IMR-90 (cell line): Measurements from ENCODE around the gene TM9SF4. TPM values are rescaled to one million over a fixed set of nuclear protein-coding genes. Genes with fewer than 3 reads are reported as not detected.

Source experiments
- ATAC-seq: fragments of 200-7000 bp; cut with Tn5 transposase; 2 replicates; pipeline ENCODE4 v1.9.1; 2020; ENCODE audit warnings: low read depth, mild to moderate bottlenecking, moderate library complexity
- BruUV-seq: library from RNA; stranded (reverse); fragments of 400-500 nt; replicated peaks from 2 replicates; lab custom pipeline; 2021; lab: Mats Ljungman, UMichigan
- CTCF ChIA-PET: fragments of 300-600 bp; formaldehyde crosslinking; extraction: SDS; loops from one replicate; lab custom pipeline; 2021; ENCODE audit warnings: antibody characterized with exemption; lab: Yijun Ruan, JAX
- POLR2A ChIA-PET: fragments of 300-600 bp; sonication (Branson Sonifier 250); formaldehyde crosslinking; loops from one replicate; lab custom pipeline; 2022; ENCODE audit warnings: antibody characterized with exemption; ENCODE audit not compliant: unreplicated experiment; lab: Charles Lee
- DNase-seq: peaks from one replicate; pipeline ENCODE4 v3.0.0; 2013
- H2AFZ ChIP-seq: replicated peaks from 2 replicates; pipeline ENCODE3; 2013; ENCODE audit warnings: low read length, mild to moderate bottlenecking; ENCODE audit not compliant: poor library complexity
- H2AK5ac ChIP-seq: 2 replicates; pipeline ENCODE4 v1.6.1; 2013; ENCODE audit warnings: low read depth, low read length, inconsistent platforms
- H2AK9ac ChIP-seq: replicated peaks from 2 replicates; pipeline ENCODE3; 2013; ENCODE audit warnings: mild to moderate bottlenecking, low read depth, low read length, moderate library complexity; ENCODE audit not compliant: poor library complexity
- H2BK120ac ChIP-seq: 2 replicates; pipeline ENCODE4 v1.6.1; 2013; ENCODE audit warnings: low read depth, low read length, inconsistent platforms
- H2BK15ac ChIP-seq: 3 replicates; pipeline ENCODE4 v1.6.1; 2013; ENCODE audit warnings: low read depth, low read length, inconsistent platforms
- H2BK20ac ChIP-seq: 2 replicates; pipeline ENCODE4 v1.6.1; 2013; ENCODE audit warnings: low read depth, mild to moderate bottlenecking, inconsistent platforms, low read length, moderate library complexity
- H2BK5ac ChIP-seq: 2 replicates; pipeline ENCODE4 v1.6.1; 2013; ENCODE audit warnings: mild to moderate bottlenecking, low read depth, low read length, inconsistent platforms; ENCODE audit not compliant: poor library complexity, severe bottlenecking
- H3K14ac ChIP-seq: replicated peaks from 2 replicates; pipeline ENCODE4 v1.6.1; 2013; ENCODE audit warnings: low read depth, low read length, inconsistent platforms
- H3K18ac ChIP-seq: 2 replicates; pipeline ENCODE4 v1.6.1; 2013; ENCODE audit warnings: low read depth, low read length, control low read depth
- H3K23ac ChIP-seq: 2 replicates; pipeline ENCODE4 v1.6.1; 2013; ENCODE audit warnings: low read depth, low read length, inconsistent platforms
- H3K27ac ChIP-seq: 2 replicates; pipeline ENCODE4 v1.5.1; 2013; ENCODE audit warnings: mild to moderate bottlenecking, control low read depth, low read length; ENCODE audit not compliant: insufficient read depth
- H3K27me3 ChIP-seq: 2 replicates; pipeline ENCODE4 v1.6.1; 2013; ENCODE audit warnings: low read length; ENCODE audit not compliant: control insufficient read depth, insufficient read depth
- H3K36me3 ChIP-seq: 2 replicates; pipeline ENCODE4 v1.6.1; 2013; ENCODE audit warnings: low read length, mixed read lengths; ENCODE audit not compliant: control insufficient read depth, insufficient read depth
- H3K4ac ChIP-seq: 2 replicates; pipeline ENCODE4 v1.6.1; 2013; ENCODE audit warnings: low read depth, low read length, inconsistent platforms
- H3K4me1 ChIP-seq: 2 replicates; pipeline ENCODE4 v1.6.1; 2013; ENCODE audit warnings: low read length, mixed read lengths; ENCODE audit not compliant: control insufficient read depth, insufficient read depth
- H3K4me2 ChIP-seq: 2 replicates; pipeline ENCODE4 v1.6.1; 2013; ENCODE audit warnings: low read depth, mild to moderate bottlenecking, control low read depth, low read length, moderate library complexity
- H3K4me3 ChIP-seq: 2 replicates; pipeline ENCODE4 v1.5.1; 2013; ENCODE audit warnings: low read depth, mild to moderate bottlenecking, control low read depth, low read length, moderate library complexity; ENCODE audit not compliant: insufficient read depth
- H3K56ac ChIP-seq: 2 replicates; pipeline ENCODE4 v1.6.1; 2013; ENCODE audit warnings: low read length, inconsistent platforms; ENCODE audit not compliant: insufficient read depth; ENCODE audit errors: extremely low read depth
- H3K79me1 ChIP-seq, 2 experiments: 2 replicates each; pipeline ENCODE4 v1.6.1; 2013; ENCODE audit warnings: low read length in 2 of 2, inconsistent platforms in 1 of 2, low read depth in 1 of 2
- H3K9ac ChIP-seq: 2 replicates; pipeline ENCODE4 v1.6.1; 2013; ENCODE audit warnings: low read depth, low read length, control low read depth
- H3K9me1 ChIP-seq: 2 replicates; pipeline ENCODE4 v1.6.1; 2013; ENCODE audit warnings: low read length, inconsistent platforms; ENCODE audit not compliant: insufficient read depth
- H3K9me3 ChIP-seq: 2 replicates; pipeline ENCODE4 v1.6.1; 2013; ENCODE audit warnings: low read length; ENCODE audit not compliant: control insufficient read depth, insufficient read depth
- H4K20me1 ChIP-seq: 2 replicates; pipeline ENCODE4 v1.6.1; 2013; ENCODE audit warnings: low read length, inconsistent platforms; ENCODE audit not compliant: insufficient read depth
- H4K5ac ChIP-seq: 2 replicates; pipeline ENCODE4 v1.6.1; 2013; ENCODE audit warnings: mild to moderate bottlenecking, low read depth, low read length, control low read depth
- H4K8ac ChIP-seq, 2 experiments: 2 replicates each; pipeline ENCODE4 v1.6.1; 2013; ENCODE audit warnings: low read depth in 2 of 2, low read length in 2 of 2, control low read depth in 1 of 2, inconsistent platforms in 1 of 2
- H4K91ac ChIP-seq: 2 replicates; pipeline ENCODE4 v1.6.1; 2013; ENCODE audit warnings: low read depth, low read length, inconsistent platforms; ENCODE audit not compliant: insufficient read depth
- POLR2A ChIP-seq: IDR thresholded peaks from 2 replicates; pipeline ENCODE4 v1.6.1; 2012; ENCODE audit warnings: mild to moderate bottlenecking, low read depth, low read length
- RCOR1 ChIP-seq: IDR thresholded peaks from 2 replicates; pipeline ENCODE4 v1.6.1; 2012; ENCODE audit warnings: mild to moderate bottlenecking, low read length, improper control_type of control experiment; ENCODE audit not compliant: insufficient replicate concordance
- RFX5 ChIP-seq: IDR thresholded peaks from 2 replicates; pipeline ENCODE4 v1.8.0; 2012; ENCODE audit warnings: low read depth, mild to moderate bottlenecking, low read length, moderate library complexity
- WGBS, 2 experiments: methylation state at CpG; one replicate each; pipeline versions ENCODE4 v1.1.5 to v1.1.7; 2013; ENCODE audit warnings: missing lambda C conversion rate in 2 of 2; ENCODE audit not compliant: insufficient read length in 1 of 2; ENCODE audit errors: extremely low coverage in 2 of 2; 5-methylcytosine and 5-hydroxymethylcytosine counted together
- dilution Hi-C: fragments of 300-500 bp; cut with HindIII; formaldehyde crosslinking; loops from one replicate; pipeline ENCODE4 v1.14.3; 2018; ENCODE audit warnings: low sequenced_read_pairs; ENCODE audit not compliant: unreplicated experiment
- in situ Hi-C: fragments of 300-500 bp; cut with MboI; formaldehyde crosslinking; loops from 3 replicates; pipeline ENCODE4 v1.14.3; 2019; ENCODE audit warnings: low sequenced_read_pairs, inconsistent platforms, mixed read lengths
- intact Hi-C: fragments of 100-400 bp; cut with micrococcal nuclease; formaldehyde crosslinking; loops from 2 replicates; pipeline ENCODE4 v1.10.0; 2022
- polyA plus RNA-seq, 3 experiments: library from polyadenylated mRNA; depleted of rRNA; stranded (reverse); fragments of >200 nt; gene quantifications; 2 replicates each; pipeline ENCODE4 v1.2.3, GENCODE V29; 2012; ENCODE audit warnings: low replicate concordance in 1 of 3
- total RNA-seq: library from RNA; depleted of rRNA; stranded (reverse); fragments of >200 nt; gene quantifications from 2 replicates; pipeline ENCODE4 v1.2.3, GENCODE V29; 2012

The TM9SF4 gene
- total and polyA plus RNA-seq, 2 of the 4 experiments (the other 2 are of a cell fraction) = 35.3 to 59.1 TPM

- no peak overlapping the region for H2BK20ac ChIP-seq
- H4K8ac ChIP-seq = peak overlapping the region; percentile 70 to 78; a peak in 3 of 4 replicates
- H3K18ac ChIP-seq = no peak overlapping the region; the same call in 1 of the 2 replicates
- intact Hi-C loops = no loop called here
- dilution Hi-C loops = no loop called here
- H3K79me1 ChIP-seq = peaks cover 4 to 35% of the 10 kb centered on the region in 2 experiments; a peak in 2 of 4 replicates
- peak overlapping the region; percentile 3; the same call in 1 of the 2 replicates for H3K14ac ChIP-seq
- TF ChIP-seq RFX5 (no peak), RCOR1 (no peak), POLR2A (no peak)
- ChIA-PET POLR2A (no interaction called here), CTCF (no interaction called here)
- no peaks in the 10 kb centered on the region for H3K27me3 ChIP-seq
- H3K4ac ChIP-seq = peak overlapping the region; percentile 6; the same call in 1 of the 2 replicates
- H3K36me3 ChIP-seq = peaks cover 13% of the 10 kb centered on the region
- peaks cover 8% of the 10 kb centered on the region for H3K4me1 ChIP-seq
- no peaks in the 10 kb centered on the region for H4K20me1 ChIP-seq
- H2AK9ac ChIP-seq = peak overlapping the region; percentile 0
- in situ Hi-C loops = no loop called here
- BruUV-seq = no TSS peak
- peak overlapping the region; percentile 69 for H4K5ac ChIP-seq
- H3K27ac ChIP-seq = peak overlapping the region; percentile 2
- peak overlapping the region; percentile 67 for H3K4me3 ChIP-seq
- H2AFZ ChIP-seq = peak overlapping the region; percentile 93
- 36% methylated on average over 11 of the region's 14 CpGs; no CpG with 5 or more reads in 1 of the 2 experiments for WGBS, 2 experiments
- 0 out of 2 replicates have a peak overlapping the region, but pooled peaks have one; percentile 0 for H4K91ac ChIP-seq
- H3K9me3 ChIP-seq = no peaks in the 10 kb centered on the region
- H3K9ac ChIP-seq = peak overlapping the region; percentile 79
- H3K4me2 ChIP-seq = peak overlapping the region; percentile 79
- peak overlapping the region; percentile 0; the same call in 1 of the 2 replicates for H2AK5ac ChIP-seq
- DNase-seq = no peak
- ATAC-seq = no peak
- no peak overlapping the region for H2BK15ac ChIP-seq
- H3K56ac ChIP-seq = no peak overlapping the region
- H3K9me1 ChIP-seq = peaks cover 18% of the 10 kb centered on the region
- peak overlapping the region; percentile 41 for H3K23ac ChIP-seq
- H2BK120ac ChIP-seq = no peak overlapping the region
- no peak overlapping the region for H2BK5ac ChIP-seq
Measured at GRCh38 chr20:32190616-32191415, 81.3 kb downstream of the TM9SF4 start.
